Osteocyte (in vitro differentiated cells): Measurements from ENCODE around the gene UMAD1. TPM values are rescaled to one million over a fixed set of nuclear protein-coding genes. Genes with fewer than 3 reads are reported as not detected.

Source experiments
- DNase-seq: peaks from one replicate; pipeline ENCODE4 v3.0.0; 2021; ENCODE audit warnings: mixed read lengths; ENCODE audit not compliant: unreplicated experiment; ENCODE audit errors: extremely low spot score
- H3K27ac Mint-ChIP-seq: one replicate; pipeline ENCODE4 v1.8.0; 2021; ENCODE audit warnings: mild to moderate bottlenecking, mixed read lengths; ENCODE audit not compliant: unreplicated experiment
- H3K27me3 Mint-ChIP-seq: one replicate; pipeline ENCODE4 v1.8.0; 2021; ENCODE audit warnings: mixed read lengths; ENCODE audit not compliant: unreplicated experiment
- H3K36me3 Mint-ChIP-seq: one replicate; pipeline ENCODE4 v1.8.0; 2021; ENCODE audit warnings: mixed read lengths; ENCODE audit not compliant: unreplicated experiment
- H3K4me1 Mint-ChIP-seq: one replicate; pipeline ENCODE4 v1.8.0; 2021; ENCODE audit warnings: mixed read lengths; ENCODE audit not compliant: unreplicated experiment
- H3K4me3 Mint-ChIP-seq: one replicate; pipeline ENCODE4 v1.8.0; 2021; ENCODE audit warnings: mild to moderate bottlenecking, moderate library complexity, mixed read lengths; ENCODE audit not compliant: unreplicated experiment
- H3K9me3 Mint-ChIP-seq: one replicate; pipeline ENCODE4 v1.8.0; 2021; ENCODE audit warnings: mixed read lengths; ENCODE audit not compliant: unreplicated experiment
- total RNA-seq: library from RNA; stranded (reverse); gene quantifications from 2 replicates; pipeline ENCODE4 v1.2.1, GENCODE V29; 2021
- TF ChIP-seq, protein P1 (sequence below): fragments of 200-600 bp; sonication (generic); IDR thresholded peaks from 2 replicates; pipeline ENCODE4 v1.5.0; 2021; ENCODE audit warnings: antibody characterized with exemption, mild to moderate bottlenecking, moderate library complexity

The UMAD1 gene
- total RNA-seq, 1 donor from 2014 or later, result 10.9 TPM

GRCh38 chr7:7793249-7793648 lies 152.7 kb downstream of the UMAD1 start:
- Mint-ChIP-seq H3K4me1 (peaks cover 26% of the 10 kb centered on the region), H3K27me3 (no peaks in the 10 kb centered on the region), H3K36me3 (peaks cover 6% of the 10 kb centered on the region), H3K27ac (no peak overlapping the region), H3K4me3 (no peak overlapping the region), H3K9me3 (peaks cover 6% of the 10 kb centered on the region)
- TF ChIP-seq, protein P1, sequence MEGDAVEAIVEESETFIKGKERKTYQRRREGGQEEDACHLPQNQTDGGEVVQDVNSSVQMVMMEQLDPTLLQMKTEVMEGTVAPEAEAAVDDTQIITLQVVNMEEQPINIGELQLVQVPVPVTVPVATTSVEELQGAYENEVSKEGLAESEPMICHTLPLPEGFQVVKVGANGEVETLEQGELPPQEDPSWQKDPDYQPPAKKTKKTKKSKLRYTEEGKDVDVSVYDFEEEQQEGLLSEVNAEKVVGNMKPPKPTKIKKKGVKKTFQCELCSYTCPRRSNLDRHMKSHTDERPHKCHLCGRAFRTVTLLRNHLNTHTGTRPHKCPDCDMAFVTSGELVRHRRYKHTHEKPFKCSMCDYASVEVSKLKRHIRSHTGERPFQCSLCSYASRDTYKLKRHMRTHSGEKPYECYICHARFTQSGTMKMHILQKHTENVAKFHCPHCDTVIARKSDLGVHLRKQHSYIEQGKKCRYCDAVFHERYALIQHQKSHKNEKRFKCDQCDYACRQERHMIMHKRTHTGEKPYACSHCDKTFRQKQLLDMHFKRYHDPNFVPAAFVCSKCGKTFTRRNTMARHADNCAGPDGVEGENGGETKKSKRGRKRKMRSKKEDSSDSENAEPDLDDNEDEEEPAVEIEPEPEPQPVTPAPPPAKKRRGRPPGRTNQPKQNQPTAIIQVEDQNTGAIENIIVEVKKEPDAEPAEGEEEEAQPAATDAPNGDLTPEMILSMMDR, result no peak
- DNase-seq, result no peak

DNA sequence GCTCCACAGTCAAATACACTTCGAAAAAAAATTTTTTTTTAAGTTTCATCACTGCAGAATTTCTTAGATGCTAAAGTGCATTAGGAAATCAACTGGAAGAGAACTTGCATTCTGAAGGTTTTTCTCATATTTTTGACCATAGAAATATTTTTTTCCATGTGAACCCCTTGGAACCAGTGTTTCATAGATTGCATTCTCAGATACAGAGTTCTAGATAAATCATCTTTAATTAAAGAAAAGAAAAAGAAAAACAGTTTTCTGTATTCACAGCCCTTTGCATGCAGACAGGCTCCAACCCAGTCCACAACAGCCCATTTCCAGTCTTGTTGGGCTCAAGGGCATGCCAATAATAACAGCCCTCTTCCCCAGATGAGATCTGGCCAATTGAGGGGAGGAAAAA lies 153.4 kb downstream of the UMAD1 start:
- Mint-ChIP-seq H3K27ac (no peak overlapping the region), H3K4me3 (no peak overlapping the region)

GRCh38 chr7:7795203-7795602 lies 154.7 kb downstream of the UMAD1 start:
- Mint-ChIP-seq H3K4me1 (peaks cover 20% of the 10 kb centered on the region), H3K36me3 (peaks cover 6% of the 10 kb centered on the region), H3K27ac (no peak overlapping the region), H3K27me3 (no peaks in the 10 kb centered on the region), H3K9me3 (peaks cover 6% of the 10 kb centered on the region), H3K4me3 (no peak overlapping the region)
- no peak for DNase-seq
- TF ChIP-seq, protein P1, result no peak

More for the DNA sequence above, 153.4 kb downstream of the UMAD1 start:
- TF ChIP-seq, protein P1, result no peak
- Mint-ChIP-seq H3K27me3 (no peaks in the 10 kb centered on the region), H3K9me3 (peaks cover 6% of the 10 kb centered on the region), H3K4me1 (peaks cover 26% of the 10 kb centered on the region), H3K36me3 (peaks cover 6% of the 10 kb centered on the region)
- DNase-seq, result no peak

DNA sequence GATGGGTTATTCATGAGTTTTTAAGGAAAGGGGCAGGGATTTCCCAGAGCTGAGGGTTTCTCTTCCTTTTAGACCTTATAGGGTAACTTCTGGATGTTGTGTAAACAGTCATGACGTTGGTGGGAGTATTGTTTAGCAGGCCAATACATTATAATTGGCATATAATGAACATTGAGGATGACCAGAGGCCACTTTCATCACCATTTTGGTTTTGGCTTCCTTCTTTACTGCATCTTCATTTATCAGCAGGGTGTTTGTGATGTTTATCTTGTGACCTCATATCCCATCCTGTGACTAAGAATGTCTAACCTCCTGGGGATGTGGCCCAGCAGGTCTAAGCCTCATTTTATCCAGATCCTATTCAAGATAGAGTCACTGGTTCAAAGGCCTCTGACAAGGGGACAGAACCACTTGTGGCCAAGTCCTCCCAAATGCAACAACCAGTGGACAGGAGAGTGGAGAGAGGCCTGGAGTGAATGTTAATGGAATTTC lies 155.1 kb downstream of the UMAD1 start:
- H3K27ac Mint-ChIP-seq, result peak overlapping the region; percentile 20
- peaks cover 16% of the 10 kb centered on the region for H3K4me1 Mint-ChIP-seq
- TF ChIP-seq, protein P1, result no peak
- no peak for DNase-seq
- H3K9me3 Mint-ChIP-seq, result peaks cover 6% of the 10 kb centered on the region
- H3K4me3 Mint-ChIP-seq, result no peak overlapping the region
- no peaks in the 10 kb centered on the region for H3K27me3 Mint-ChIP-seq
- peaks cover 6% of the 10 kb centered on the region for H3K36me3 Mint-ChIP-seq

DNA sequence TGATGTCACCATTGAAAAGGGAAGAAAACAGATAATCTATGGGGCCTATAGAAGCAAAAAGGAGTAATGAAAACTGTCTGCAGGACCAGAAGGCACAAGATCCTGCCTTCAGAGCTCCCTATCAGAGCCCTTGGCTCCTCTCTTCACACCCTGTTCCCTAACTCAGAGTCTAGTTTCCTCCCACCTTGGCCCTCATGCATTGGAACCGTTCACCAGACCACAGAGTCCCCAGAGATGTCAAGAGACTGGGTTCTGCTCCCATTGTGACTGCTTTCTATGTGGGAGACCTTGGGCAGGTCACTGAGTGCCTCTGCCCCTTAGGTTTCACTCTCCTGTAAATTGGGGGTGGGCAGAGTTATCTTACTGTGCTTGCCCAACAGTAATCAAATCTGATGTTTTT lies 158.0 kb downstream of the UMAD1 start:
- no peaks in the 10 kb centered on the region for H3K36me3 Mint-ChIP-seq
- H3K4me3 Mint-ChIP-seq, result no peak overlapping the region
- peaks cover 6% of the 10 kb centered on the region for H3K9me3 Mint-ChIP-seq
- no peak for DNase-seq
- TF ChIP-seq, protein P1, result no peak
- H3K27me3 Mint-ChIP-seq, result no peaks in the 10 kb centered on the region
- peaks cover 16% of the 10 kb centered on the region for H3K4me1 Mint-ChIP-seq
- no peak overlapping the region for H3K27ac Mint-ChIP-seq
